ENCODE data around the gene AOX1. TPM values are rescaled to one million over a fixed set of nuclear protein-coding genes. Genes with fewer than 3 reads are reported as not detected.

Gene AOX1
- polyA plus RNA-seq, 1 of the 3 experiments (the other 2 are of a cell fraction) = 3.3 TPM

- Histone ChIP-seq H3F3A (replicated peaks; ENCODE audit: insufficient read depth) (peaks cover 3% of the 10 kb centered on the region), H3K9me3 (no peaks in the 10 kb centered on the region), H3K79me2 (ENCODE audit: insufficient read depth) (no peaks in the 10 kb centered on the region), H3K27me3 (ENCODE audit: insufficient read depth) (no peaks in the 10 kb centered on the region), H3K27ac (ENCODE audit: low read depth in 2 of 2, low read length in 1 of 2) (no peak overlapping the region), H3K9ac (no peak overlapping the region), H4K20me1 (ENCODE audit: insufficient read depth) (no peaks in the 10 kb centered on the region), H3K9me2 (no peaks in the 10 kb centered on the region), H3K4me2 (no peak overlapping the region), H3K4me1 (ENCODE audit: control insufficient read depth in 1 of 2, insufficient read depth in 2 of 2, low read depth in 1 of 2, low read length in 1 of 2) (peaks cover 2 to 25% of the 10 kb centered on the region in 2 experiments; a peak in 3 of 4 replicates), H3K36me3 (replicated peaks in 1 of 2; ENCODE audit: control insufficient read depth in 1 of 2, insufficient read depth in 2 of 2, low read length in 1 of 2) (no peaks in the 10 kb centered on the region), H2AFZ (ENCODE audit: low read depth) (no peak overlapping the region), H3K4me3 (ENCODE audit: low read depth in 2 of 2, low read length in 1 of 2) (no peak overlapping the region)
- CTCF ChIA-PET = interaction anchor here (0.7 to 1.7 kb wide), 5 partner anchors 36 to 145 kb away, joined by 3 to 5 read pairs (median 5); partner anchors contain the start of gene KCTD18
- POLR2A ChIA-PET = no interaction called here
- WGBS (ENCODE audit: low lambda C conversion rate) = 75% methylated on average over 2 of the region's 2 CpGs
- no peak for DNase-seq
- TF ChIP-seq MAX (IDR thresholded peaks at IDR 0.05; ENCODE audit: low read depth) (no peak), PBX3 (IDR thresholded peaks at IDR 0.05) (peak; percentile 72), JUND (IDR thresholded peaks at IDR 0.05) (peak; percentile 23; the same call in 1 of the 2 replicates), SMC3 (IDR thresholded peaks at IDR 0.05; ENCODE audit: low read depth, low read length) (no peak), USF2 (IDR thresholded peaks at IDR 0.05; ENCODE audit: borderline replicate concordance, low read depth, low read length) (no peak), SIN3A (IDR thresholded peaks at IDR 0.05; ENCODE audit: borderline replicate concordance, low read depth, low read length) (no peak), CHD2 (IDR thresholded peaks at IDR 0.05; ENCODE audit: low read length, partially characterized antibody) (no peak), ZBTB33 (IDR thresholded peaks at IDR 0.05; ENCODE audit: borderline replicate concordance, low read depth) (no peak), IRF3 (IDR thresholded peaks at IDR 0.05; ENCODE audit: low read depth, low read length) (no peak), FOXJ3 (CRISPR knock-in tag; IDR thresholded peaks at IDR 0.05) (no peak), NFIC (IDR thresholded peaks at IDR 0.05; ENCODE audit: borderline replicate concordance) (no peak), TEAD4 (IDR thresholded peaks at IDR 0.05; ENCODE audit: borderline replicate concordance, insufficient read depth) (no peak), ELF1 (IDR thresholded peaks at IDR 0.05) (no peak), GATA2 (CRISPR knock-in tag; IDR thresholded peaks at IDR 0.05) (no peak), POLR2AphosphoS5 (IDR thresholded peaks at IDR 0.05; ENCODE audit: low read depth, low read length) (no peak), NRF1 (IDR thresholded peaks at IDR 0.05; ENCODE audit: low read depth, low read length) (no peak), GABPA (IDR thresholded peaks at IDR 0.05; ENCODE audit: low read depth) (no peak), RCOR1 (IDR thresholded peaks at IDR 0.05; ENCODE audit: low read length) (no peak), TCF12 (IDR thresholded peaks at IDR 0.05) (no peak; the same call in 1 of the 2 replicates), MXI1 (IDR thresholded peaks at IDR 0.05; ENCODE audit: low read depth, low read length) (no peak), FOSL2 (IDR thresholded peaks at IDR 0.05; ENCODE audit: borderline replicate concordance, low read depth) (no peak), FOXM1 (IDR thresholded peaks at IDR 0.05; ENCODE audit: low read depth) (no peak), YY1 (IDR thresholded peaks at IDR 0.05; ENCODE audit: low read depth) (no peak), RXRA (IDR thresholded peaks at IDR 0.05; ENCODE audit: borderline replicate concordance, low read depth) (0 out of 2 replicates have a peak, but pooled peaks have one; percentile 15), MEF2A (IDR thresholded peaks at IDR 0.05; ENCODE audit: borderline replicate concordance, low read depth) (0 out of 2 replicates have a peak, but pooled peaks have one; percentile 9), CTCF (IDR thresholded peaks at IDR 0.05) (no peak), RAD21 (IDR thresholded peaks at IDR 0.05; ENCODE audit: low read length) (no peak), USF1 (IDR thresholded peaks at IDR 0.05; ENCODE audit: borderline replicate concordance, low read depth) (no peak), TAF1 (IDR thresholded peaks at IDR 0.05; ENCODE audit: borderline replicate concordance, low read depth, low read length) (no peak)
Observed at GRCh38 chr2:200625958-200626363, 40.1 kb downstream of the AOX1 start.
